Measurements from ENCODE around the gene IGDCC3. TPM values are rescaled to one million over a fixed set of nuclear protein-coding genes. Genes with fewer than 3 reads are reported as not detected.

The IGDCC3 gene
- total and polyA plus RNA-seq, 2 of the 8 experiments (the other 6 are each of a cell fraction or from before 2014, with no cell fraction given): 26.8 to 45.7 TPM

GRCh38 chr15:65360506-65360905 is 17.3 kb downstream of the IGDCC3 start:
- Histone ChIP-seq H4K91ac (replicated peaks; ENCODE audit: insufficient read length, low read length) (no peak overlapping the region), H4K8ac (ENCODE audit: extremely low read depth, insufficient read depth, low read length) (no peak overlapping the region), H2AK5ac (ENCODE audit: low read depth, low read length) (no peak overlapping the region), H3K4me1 (replicated peaks in 1 of 4; ENCODE audit: control insufficient read depth in 3 of 4, insufficient read depth in 4 of 4, low read length in 3 of 4) (peaks cover 15 to 31% (median 25%) of the 10 kb centered on the region in 4 experiments), H3K56ac (replicated peaks; ENCODE audit: insufficient read length, low read depth, low read length) (no peak overlapping the region), H2AFZ (ENCODE audit: low read length) (no peak overlapping the region), H2BK15ac (ENCODE audit: low read length) (no peak overlapping the region), H2BK12ac (ENCODE audit: low read depth, low read length) (no peak overlapping the region), H3K4me2 (ENCODE audit: insufficient read depth in 1 of 2, low read depth in 2 of 2, low read length in 2 of 2) (no peak overlapping the region), H3K23ac (ENCODE audit: insufficient read length) (no peak overlapping the region), H3K27ac (ENCODE audit: low read depth, low read length) (no peak overlapping the region), H3K9ac (replicated peaks in 1 of 4; ENCODE audit: extremely low read depth in 1 of 4, low read depth in 3 of 4, low read length in 3 of 4) (no peak overlapping the region), H3K27me3 (replicated peaks in 1 of 4; ENCODE audit: control insufficient read depth in 3 of 4, extremely low read depth in 1 of 4, insufficient read depth in 3 of 4, low read length in 3 of 4) (peaks cover 0 to 23% (median 14%) of the 10 kb centered on the region in 4 experiments; a peak in 5 of 7 replicates), H3K9me3 (ENCODE audit: insufficient read depth in 2 of 2, low read depth in 1 of 2, low read length in 1 of 2) (no peaks in the 10 kb centered on the region), H2BK20ac (ENCODE audit: low read length) (no peak overlapping the region), H3K18ac (ENCODE audit: extremely low read depth, low read length) (no peak overlapping the region), H3K79me1 (ENCODE audit: low read depth, low read length) (no peaks in the 10 kb centered on the region), H4K20me1 (replicated peaks in 1 of 2; ENCODE audit: control insufficient read depth in 1 of 2, insufficient read depth in 2 of 2, low read length in 2 of 2) (peaks cover 2 to 3% of the 10 kb centered on the region in 2 experiments), H2BK120ac (replicated peaks; ENCODE audit: low read depth, low read length) (no peak overlapping the region), H3K14ac (ENCODE audit: insufficient read length) (no peak overlapping the region), H3K79me2 (ENCODE audit: control insufficient read depth in 1 of 2, insufficient read depth in 2 of 2, low read length in 2 of 2) (peaks cover 0 to 3% of the 10 kb centered on the region in 2 experiments; a peak in 1 of 4 replicates), H2BK5ac (ENCODE audit: low read depth, low read length) (no peak overlapping the region), H3K23me2 (ENCODE audit: low read depth, low read length) (peaks cover 7% of the 10 kb centered on the region), H3K4me3 (ENCODE audit: extremely low read depth in 1 of 4, insufficient read depth in 2 of 4, low read depth in 3 of 4, low read length in 4 of 4) (no peak overlapping the region), H4K5ac (ENCODE audit: insufficient read length, low read depth, low read length) (no peak overlapping the region), H3K4ac (replicated peaks; ENCODE audit: insufficient read length, low read depth, low read length) (no peak overlapping the region), H3K36me3 (ENCODE audit: control insufficient read depth in 2 of 4, insufficient read depth in 4 of 4, low read length in 3 of 4) (no peaks in the 10 kb centered on the region)
- FAIRE-seq (no peak), DNase-seq (ENCODE audit: low read depth in 1 of 2, low spot score in 2 of 2) (no peak)
- ChIA-PET POLR2A (ENCODE audit: partially characterized antibody) (interaction anchor here (0.8 to 5.6 kb wide), 8 partner anchors 12 to 60 kb away, joined by 3 to 29 read pairs (median 5); partner anchors contain the start of genes IGDCC3 and RNU5B-1), CTCF (ENCODE audit: partially characterized antibody) (interaction anchor here (0.8 to 3.7 kb wide), 10 partner anchors 9 to 55 kb away, joined by 3 to 18 read pairs (median 5); no protein-coding TSS in a partner anchor)
- 70% methylated on average over 1 of the region's 1 CpG; no CpG with 5 or more reads in 1 of the 2 experiments for WGBS, 2 experiments (ENCODE audit: extremely low coverage in 1 of 2, insufficient coverage in 1 of 2, insufficient read length in 1 of 2, insufficient replicate concordance in 2 of 2, low coverage in 1 of 2, low lambda C conversion rate in 2 of 2, missing lambda C conversion rate in 1 of 2)
- no peak for TF ChIP-seq TCF12 (IDR thresholded peaks at IDR 0.05; ENCODE audit: low read depth, low read length)
- no peak for TF ChIP-seq NANOG (IDR thresholded peaks at IDR 0.05; ENCODE audit: insufficient read depth, low read depth, low read length, poor library complexity, severe bottlenecking)
- no peak for TF ChIP-seq POLR2A (IDR thresholded peaks at IDR 0.05; ENCODE audit: control extremely low read depth in 1 of 2, low read depth in 2 of 2, low read length in 2 of 2)
- no peak for TF ChIP-seq YY1 (IDR thresholded peaks at IDR 0.05; ENCODE audit: low read depth, low read length)
- TF ChIP-seq EGR1 (IDR thresholded peaks at IDR 0.05; ENCODE audit: borderline replicate concordance, low read depth, low read length): no peak
- no peak for TF ChIP-seq CHD2 (IDR thresholded peaks at IDR 0.05; ENCODE audit: low read length)
- no peak for TF ChIP-seq KDM5A (IDR thresholded peaks at IDR 0.05; ENCODE audit: low read length)

All from H1 (cell line).